ENCODE data around the gene OLFML2B. TPM values are rescaled to one million over a fixed set of nuclear protein-coding genes. Genes with fewer than 3 reads are reported as not detected.

Gene OLFML2B
- polyA plus RNA-seq, 1 of the 3 experiments (the other 2 are of a cell fraction): 7.3 TPM

DNA sequence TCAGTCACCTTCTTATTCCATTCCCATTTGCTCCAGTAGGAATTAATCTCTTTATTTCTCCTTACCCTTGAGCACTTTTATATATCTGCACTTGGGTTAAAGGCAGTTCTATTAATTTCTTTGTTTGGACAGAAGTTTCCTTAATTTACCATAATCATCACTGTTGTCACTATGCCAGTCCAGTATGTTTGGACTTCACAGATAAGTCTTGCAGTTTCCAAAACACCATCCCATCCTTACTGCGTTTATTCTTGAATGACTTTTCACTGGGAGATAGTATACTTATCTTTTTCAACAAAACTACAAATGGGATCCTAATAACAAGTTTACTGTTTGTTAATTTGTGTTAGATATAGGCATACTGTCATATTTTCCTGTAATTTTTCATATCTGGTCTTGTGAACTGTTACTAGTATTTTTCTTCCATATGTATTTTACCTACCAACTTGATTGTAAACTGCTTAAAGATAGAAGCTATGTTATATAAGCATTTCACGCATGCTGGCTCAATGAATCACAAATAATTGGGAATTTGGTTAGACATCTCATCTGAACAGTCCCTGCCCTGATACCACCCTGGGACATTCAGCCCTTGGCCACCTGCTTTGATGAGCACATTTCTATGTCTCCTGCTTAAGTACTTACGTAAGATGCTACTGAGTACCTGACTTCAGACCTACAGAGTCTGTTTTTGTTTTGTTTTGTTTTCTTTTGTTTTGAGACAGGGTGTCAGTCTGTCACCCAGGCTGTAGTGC is 78.2 kb downstream of the OLFML2B start:
- Histone ChIP-seq H2AFZ (ENCODE audit: low read depth) (no peak overlapping the region), H3K36me3 (replicated peaks in 1 of 2; ENCODE audit: control insufficient read depth in 1 of 2, insufficient read depth in 2 of 2, low read length in 1 of 2) (no peaks in the 10 kb centered on the region), H3K4me1 (ENCODE audit: control insufficient read depth in 1 of 2, insufficient read depth in 2 of 2, low read depth in 1 of 2, low read length in 1 of 2) (peaks cover 0 to 3% of the 10 kb centered on the region in 2 experiments; a peak in 1 of 4 replicates), H3K27ac (ENCODE audit: low read depth in 2 of 2, low read length in 1 of 2) (peak overlapping the region in 1 of 2 experiments; percentile 72; a peak in 2 of 4 replicates), H3K9me3 (no peaks in the 10 kb centered on the region), H4K20me1 (ENCODE audit: insufficient read depth) (no peaks in the 10 kb centered on the region), H3F3A (replicated peaks; ENCODE audit: insufficient read depth) (no peaks in the 10 kb centered on the region), H3K9me2 (no peaks in the 10 kb centered on the region), H3K4me3 (ENCODE audit: low read depth in 2 of 2, low read length in 1 of 2) (no peak overlapping the region), H3K79me2 (ENCODE audit: insufficient read depth) (no peaks in the 10 kb centered on the region), H3K27me3 (ENCODE audit: insufficient read depth) (no peaks in the 10 kb centered on the region), H3K9ac (no peak overlapping the region), H3K4me2 (no peak overlapping the region)
- 96% methylated on average over 3 of the region's 3 CpGs for WGBS (ENCODE audit: low lambda C conversion rate)
- ChIA-PET CTCF (interaction anchor here (1.0 kb wide), 1 partner anchor 16 kb away, joined by 3 read pairs; no protein-coding TSS in a partner anchor), POLR2A (no interaction called here)
- DNase-seq: no peak
- no peak for TF ChIP-seq TAF1 (IDR thresholded peaks at IDR 0.05; ENCODE audit: borderline replicate concordance, low read depth, low read length)
- TF ChIP-seq RFX5 (IDR thresholded peaks at IDR 0.05; ENCODE audit: low read length): no peak
- TF ChIP-seq, protein P1, sequence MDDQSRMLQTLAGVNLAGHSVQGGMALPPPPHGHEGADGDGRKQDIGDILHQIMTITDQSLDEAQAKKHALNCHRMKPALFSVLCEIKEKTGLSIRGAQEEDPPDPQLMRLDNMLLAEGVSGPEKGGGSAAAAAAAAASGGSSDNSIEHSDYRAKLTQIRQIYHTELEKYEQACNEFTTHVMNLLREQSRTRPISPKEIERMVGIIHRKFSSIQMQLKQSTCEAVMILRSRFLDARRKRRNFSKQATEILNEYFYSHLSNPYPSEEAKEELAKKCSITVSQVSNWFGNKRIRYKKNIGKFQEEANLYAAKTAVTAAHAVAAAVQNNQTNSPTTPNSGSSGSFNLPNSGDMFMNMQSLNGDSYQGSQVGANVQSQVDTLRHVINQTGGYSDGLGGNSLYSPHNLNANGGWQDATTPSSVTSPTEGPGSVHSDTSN (IDR thresholded peaks at IDR 0.05): no peak
- no peak for TF ChIP-seq TEAD4 (IDR thresholded peaks at IDR 0.05; ENCODE audit: borderline replicate concordance, insufficient read depth)
- TF ChIP-seq NRF1 (IDR thresholded peaks at IDR 0.05; ENCODE audit: low read depth, low read length): no peak
- TF ChIP-seq FOSL2 (IDR thresholded peaks at IDR 0.05; ENCODE audit: borderline replicate concordance, low read depth): no peak
- TF ChIP-seq POLR2AphosphoS5 (IDR thresholded peaks at IDR 0.05; ENCODE audit: low read depth, low read length): no peak
- TF ChIP-seq, protein P2, sequence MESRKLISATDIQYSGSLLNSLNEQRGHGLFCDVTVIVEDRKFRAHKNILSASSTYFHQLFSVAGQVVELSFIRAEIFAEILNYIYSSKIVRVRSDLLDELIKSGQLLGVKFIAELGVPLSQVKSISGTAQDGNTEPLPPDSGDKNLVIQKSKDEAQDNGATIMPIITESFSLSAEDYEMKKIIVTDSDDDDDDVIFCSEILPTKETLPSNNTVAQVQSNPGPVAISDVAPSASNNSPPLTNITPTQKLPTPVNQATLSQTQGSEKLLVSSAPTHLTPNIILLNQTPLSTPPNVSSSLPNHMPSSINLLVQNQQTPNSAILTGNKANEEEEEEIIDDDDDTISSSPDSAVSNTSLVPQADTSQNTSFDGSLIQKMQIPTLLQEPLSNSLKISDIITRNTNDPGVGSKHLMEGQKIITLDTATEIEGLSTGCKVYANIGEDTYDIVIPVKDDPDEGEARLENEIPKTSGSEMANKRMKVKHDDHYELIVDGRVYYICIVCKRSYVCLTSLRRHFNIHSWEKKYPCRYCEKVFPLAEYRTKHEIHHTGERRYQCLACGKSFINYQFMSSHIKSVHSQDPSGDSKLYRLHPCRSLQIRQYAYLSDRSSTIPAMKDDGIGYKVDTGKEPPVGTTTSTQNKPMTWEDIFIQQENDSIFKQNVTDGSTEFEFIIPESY (IDR thresholded peaks at IDR 0.05; ENCODE audit: borderline replicate concordance, low read depth): no peak
- no peak for TF ChIP-seq SIN3A (IDR thresholded peaks at IDR 0.05; ENCODE audit: borderline replicate concordance, low read depth, low read length)
- no peak for TF ChIP-seq EP300 (IDR thresholded peaks at IDR 0.05; ENCODE audit: borderline replicate concordance in 1 of 2, low read depth in 1 of 2, low read length in 1 of 2)
- no peak for TF ChIP-seq CHD2 (IDR thresholded peaks at IDR 0.05; ENCODE audit: low read length, partially characterized antibody)

DNA sequence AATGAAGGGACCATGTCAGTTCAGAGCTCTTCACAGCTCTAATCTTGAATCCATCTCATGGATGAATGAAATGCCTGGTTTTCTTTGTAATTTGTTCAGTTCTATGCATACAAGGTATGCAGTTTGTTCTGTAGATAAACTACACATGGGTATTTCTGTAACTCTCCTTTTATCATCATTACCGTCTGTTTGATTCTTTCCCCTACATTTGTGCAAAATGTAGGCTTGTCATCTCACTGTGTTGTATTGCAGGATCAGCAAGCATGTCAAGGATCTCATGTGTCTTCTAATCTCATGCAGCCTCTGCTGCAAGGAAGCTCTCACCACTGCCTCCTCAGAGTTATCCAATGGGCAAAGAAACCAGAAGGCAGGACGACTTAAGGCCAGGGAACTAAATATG is 79.3 kb downstream of the OLFML2B start:
- Histone ChIP-seq H3K36me3 (replicated peaks in 1 of 2; ENCODE audit: control insufficient read depth in 1 of 2, insufficient read depth in 2 of 2, low read length in 1 of 2) (no peaks in the 10 kb centered on the region), H3K27ac (ENCODE audit: low read depth in 2 of 2, low read length in 1 of 2) (no peak overlapping the region), H3K4me3 (ENCODE audit: low read depth in 2 of 2, low read length in 1 of 2) (no peak overlapping the region), H4K20me1 (ENCODE audit: insufficient read depth) (no peaks in the 10 kb centered on the region), H3K9me2 (no peaks in the 10 kb centered on the region), H3K9ac (no peak overlapping the region), H3K79me2 (ENCODE audit: insufficient read depth) (no peaks in the 10 kb centered on the region), H3K4me1 (ENCODE audit: control insufficient read depth in 1 of 2, insufficient read depth in 2 of 2, low read depth in 1 of 2, low read length in 1 of 2) (peaks cover 0 to 3% of the 10 kb centered on the region in 2 experiments; a peak in 1 of 4 replicates), H3K9me3 (no peaks in the 10 kb centered on the region), H3K27me3 (ENCODE audit: insufficient read depth) (no peaks in the 10 kb centered on the region), H3K4me2 (no peak overlapping the region), H2AFZ (ENCODE audit: low read depth) (no peak overlapping the region), H3F3A (replicated peaks; ENCODE audit: insufficient read depth) (no peaks in the 10 kb centered on the region)
- DNase-seq: no peak
- ChIA-PET POLR2A (no interaction called here), CTCF (interaction anchor here (1.0 kb wide), 1 partner anchor 15 kb away, joined by 3 read pairs; no protein-coding TSS in a partner anchor)
- 87% methylated on average over 2 of the region's 2 CpGs for WGBS (ENCODE audit: low lambda C conversion rate)
- TF ChIP-seq FOXM1 (IDR thresholded peaks at IDR 0.05; ENCODE audit: low read depth): no peak
- no peak for TF ChIP-seq FOSL2 (IDR thresholded peaks at IDR 0.05; ENCODE audit: borderline replicate concordance, low read depth)
- TF ChIP-seq, protein P1 (IDR thresholded peaks at IDR 0.05): no peak
- TF ChIP-seq MXI1 (IDR thresholded peaks at IDR 0.05; ENCODE audit: low read depth, low read length): no peak
- no peak for TF ChIP-seq YY1 (IDR thresholded peaks at IDR 0.05; ENCODE audit: low read depth)
- TF ChIP-seq, protein P3, sequence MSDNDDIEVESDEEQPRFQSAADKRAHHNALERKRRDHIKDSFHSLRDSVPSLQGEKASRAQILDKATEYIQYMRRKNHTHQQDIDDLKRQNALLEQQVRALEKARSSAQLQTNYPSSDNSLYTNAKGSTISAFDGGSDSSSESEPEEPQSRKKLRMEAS (IDR thresholded peaks at IDR 0.05; ENCODE audit: low read depth): no peak
- no peak for TF ChIP-seq TEAD4 (IDR thresholded peaks at IDR 0.05; ENCODE audit: borderline replicate concordance, insufficient read depth)
- no peak for TF ChIP-seq ELF1 (IDR thresholded peaks at IDR 0.05)
- TF ChIP-seq JUND (IDR thresholded peaks at IDR 0.05): no peak
- TF ChIP-seq, protein P2 (IDR thresholded peaks at IDR 0.05; ENCODE audit: borderline replicate concordance, low read depth): no peak
- no peak for TF ChIP-seq NFIC (IDR thresholded peaks at IDR 0.05; ENCODE audit: borderline replicate concordance)
- no peak for TF ChIP-seq RAD21 (IDR thresholded peaks at IDR 0.05; ENCODE audit: low read length)
- TF ChIP-seq GABPA (IDR thresholded peaks at IDR 0.05; ENCODE audit: low read depth): no peak

Data from SK-N-SH (cell line).